Fibroblast of skin of left quadriceps (primary cell): ENCODE data around the gene INF2.
"Not testable (repeated sequence)": the region's sequence is repeated elsewhere in the genome, so short reads cannot be mapped to it uniquely, and the experiment has no call there.

ENCODE experiments used
- DNase-seq, 2 experiments: peaks; one replicate each; pipeline ENCODE4 v3.0.0-alpha.2; 2013; ENCODE audit warnings: low read depth in 2 of 2

Gene INF2

GRCh38 chr14:104657101-104657524 lies 32.3 kb upstream of the INF2 start:
- DNase-seq: no peak

GRCh38 chr14:104657563-104658324 lies 31.7 kb upstream of the INF2 start:
- DNase-seq: no peak

DNA sequence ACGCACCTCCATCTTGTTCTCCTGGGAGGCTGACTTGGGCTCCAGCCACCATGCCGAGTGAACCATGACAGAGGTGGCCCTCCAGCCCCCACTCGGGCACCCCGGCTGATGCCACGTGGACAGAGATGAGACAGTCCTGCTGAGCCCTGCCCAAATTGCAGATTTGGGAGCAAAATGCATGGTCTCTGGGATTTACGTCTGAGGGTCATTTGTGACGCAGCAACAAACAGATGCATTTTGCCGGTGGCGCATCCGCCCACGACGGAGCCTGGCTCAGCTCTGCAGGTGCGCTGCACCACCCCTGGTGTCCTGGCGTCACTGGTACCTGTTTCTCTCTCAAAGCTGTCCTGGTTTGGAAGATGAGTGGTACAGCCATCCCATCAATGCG lies 31.1 kb upstream of the INF2 start:
- no peak for DNase-seq

GRCh38 chr14:104659146-104659545 lies 30.3 kb upstream of the INF2 start:
- no peak for DNase-seq

GRCh38 chr14:104659764-104660523 lies 29.5 kb upstream of the INF2 start:
- DNase-seq: no peak

GRCh38 chr14:104660597-104660996 lies 28.8 kb upstream of the INF2 start:
- no peak for DNase-seq

DNA sequence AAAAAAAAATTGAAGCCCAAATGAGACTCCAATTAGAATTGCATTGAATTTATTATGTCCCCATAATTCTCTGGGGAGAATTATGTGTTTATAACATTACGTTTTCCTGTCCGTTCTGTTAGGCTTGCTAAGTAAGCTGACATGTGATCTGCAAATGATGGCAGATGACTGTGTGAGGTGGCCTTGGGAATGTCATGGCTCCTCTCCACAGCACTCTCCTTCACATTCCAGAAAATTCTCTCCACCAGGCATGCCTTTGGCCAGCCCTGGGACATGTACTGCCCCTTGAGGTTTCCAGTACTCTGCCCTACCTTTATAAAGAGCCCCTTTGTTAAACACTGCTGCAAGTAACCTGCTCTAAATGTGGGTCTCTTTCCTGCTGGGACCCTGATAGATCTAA lies 28.3 kb upstream of the INF2 start:
- no peak for DNase-seq

DNA sequence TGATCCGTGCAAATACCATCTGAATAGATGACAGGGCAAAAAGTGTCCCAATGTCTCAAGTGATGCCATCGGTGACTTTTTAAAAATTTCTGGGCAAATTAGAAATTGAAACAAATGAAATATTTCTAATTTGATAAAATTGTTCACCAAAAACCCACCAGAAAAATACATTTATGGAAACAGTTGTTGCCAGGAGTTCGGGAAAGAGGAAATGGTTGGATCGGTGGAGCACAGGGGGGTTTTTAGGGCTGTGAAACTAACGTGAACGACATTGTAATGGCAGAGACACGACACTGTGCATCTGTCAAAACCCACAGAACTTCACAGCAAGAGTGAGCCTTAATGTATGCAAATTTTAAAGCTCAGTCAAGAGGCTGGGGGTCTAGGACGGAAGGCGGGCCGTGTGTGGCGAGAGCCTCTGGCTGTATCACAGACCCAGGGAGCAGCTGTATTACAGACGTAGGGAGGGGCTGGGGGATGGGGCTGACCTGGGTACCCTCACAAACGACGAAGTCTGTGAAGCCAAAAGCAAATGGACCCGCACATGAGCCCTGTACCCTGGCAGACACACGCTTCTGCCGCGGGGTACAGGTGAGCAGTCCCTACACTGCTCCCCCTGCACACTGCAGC lies 27.8 kb upstream of the INF2 start:
- DNase-seq: not testable (repeated sequence)

GRCh38 chr14:104662472-104662871 lies 26.9 kb upstream of the INF2 start:
- DNase-seq: not testable (repeated sequence)

- no peak for DNase-seq
These were observed 25.3 kb upstream of the INF2 start for GRCh38 chr14:104664107-104664506.

DNA sequence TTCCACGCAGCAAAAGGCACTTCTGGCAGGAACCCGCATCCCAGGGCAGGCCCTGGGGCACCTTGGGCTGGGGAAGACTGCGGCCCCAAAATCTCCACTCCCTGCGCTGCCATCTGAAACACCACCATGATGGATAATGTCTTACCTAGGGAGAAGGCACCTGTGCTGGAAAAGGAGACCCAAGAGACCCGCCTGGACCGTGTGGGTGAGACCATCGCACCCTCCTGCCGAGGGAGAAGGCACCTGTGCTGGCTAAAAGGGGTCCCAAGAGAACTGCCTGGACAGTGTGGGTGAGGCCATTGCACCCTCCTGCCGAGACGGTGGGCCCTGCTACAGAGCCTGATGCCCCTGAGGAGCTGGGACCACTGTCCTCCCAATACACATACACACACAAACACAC lies 24.8 kb upstream of the INF2 start:
- DNase-seq: no peak

DNA sequence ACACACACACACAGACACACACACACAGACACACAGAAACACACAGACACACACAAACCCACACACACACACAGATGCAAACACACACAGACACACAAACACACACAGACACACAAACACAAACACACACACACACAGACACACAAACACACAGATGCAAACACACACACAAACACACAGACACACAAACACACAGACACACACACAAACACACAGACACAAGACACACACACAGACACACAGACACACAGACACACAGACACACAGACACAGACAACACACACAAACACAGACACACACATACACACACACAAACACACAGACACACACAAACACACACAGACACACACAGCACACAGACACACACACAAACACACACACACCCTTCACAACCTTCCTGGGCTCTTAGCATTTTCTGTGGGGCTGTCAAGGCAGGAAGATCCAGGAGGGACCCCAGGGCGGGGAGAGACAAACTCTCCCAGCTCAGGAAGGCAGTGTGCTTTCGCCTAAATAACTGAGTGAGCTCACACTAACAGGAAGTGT lies 24.2 kb upstream of the INF2 start:
- DNase-seq: no peak

DNA sequence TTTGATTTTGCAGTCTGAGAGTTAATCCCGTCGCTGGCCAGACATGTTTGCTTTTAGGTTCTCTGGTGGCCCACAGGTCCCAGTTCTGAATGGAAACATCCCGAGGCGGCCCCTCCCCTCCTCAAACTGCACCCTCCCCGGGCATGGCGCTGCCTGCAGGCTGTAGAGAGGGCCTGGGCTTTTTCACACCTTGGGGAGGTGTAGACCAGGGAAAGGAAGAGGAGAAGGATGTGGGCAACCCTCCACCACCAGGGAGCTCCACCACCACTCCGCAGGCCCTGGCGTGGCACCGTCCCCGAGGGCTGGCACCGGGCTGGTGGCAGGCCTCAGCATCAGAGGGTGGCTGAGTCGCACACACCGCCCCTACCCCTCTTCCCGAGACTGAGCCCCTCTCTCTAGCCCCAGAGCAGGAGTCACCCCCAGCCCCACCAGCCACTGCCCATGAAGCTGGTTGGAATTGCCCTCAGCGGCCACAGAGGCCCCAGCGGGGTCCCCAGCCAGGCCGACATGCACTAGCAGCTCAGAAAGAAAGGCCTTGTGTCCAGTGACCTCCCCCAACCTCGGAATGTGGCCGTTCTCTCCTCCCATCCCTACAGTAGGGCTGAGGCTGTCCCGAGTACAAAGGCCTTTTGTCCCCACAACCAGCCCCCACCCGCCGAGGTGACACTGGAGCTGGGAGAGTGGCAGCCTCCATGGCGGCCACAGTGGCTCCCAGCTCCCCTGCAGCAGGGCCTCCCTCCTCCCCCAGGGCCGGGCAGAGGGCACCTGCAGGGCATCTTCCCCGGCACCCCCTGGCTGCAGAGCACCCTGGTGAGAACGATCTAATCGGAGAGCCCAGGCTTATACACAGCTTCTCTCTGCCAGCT lies 23.5 kb upstream of the INF2 start:
- no peak for DNase-seq

DNA sequence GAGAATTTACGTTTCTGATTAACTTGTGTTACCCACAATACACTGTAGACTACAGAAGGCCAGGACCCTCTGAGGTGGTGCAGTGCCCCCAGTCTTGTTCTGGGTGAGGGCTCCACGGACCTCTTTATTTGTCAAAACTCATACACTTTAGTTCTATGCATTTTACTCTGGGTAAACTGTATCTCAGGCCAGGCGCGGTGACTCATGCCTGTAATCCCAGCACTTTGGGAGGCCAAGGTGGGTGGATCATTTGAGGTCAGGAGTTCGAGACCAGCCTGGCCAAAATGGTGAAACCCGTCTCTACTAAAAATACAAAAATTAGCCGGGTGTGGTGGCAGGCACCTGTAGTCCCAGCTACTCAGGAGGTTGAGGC lies 22.9 kb upstream of the INF2 start:
- not testable (repeated sequence) for DNase-seq

- DNase-seq: no peak
These were observed 22.4 kb upstream of the INF2 start for GRCh38 chr14:104666981-104667380.

DNA sequence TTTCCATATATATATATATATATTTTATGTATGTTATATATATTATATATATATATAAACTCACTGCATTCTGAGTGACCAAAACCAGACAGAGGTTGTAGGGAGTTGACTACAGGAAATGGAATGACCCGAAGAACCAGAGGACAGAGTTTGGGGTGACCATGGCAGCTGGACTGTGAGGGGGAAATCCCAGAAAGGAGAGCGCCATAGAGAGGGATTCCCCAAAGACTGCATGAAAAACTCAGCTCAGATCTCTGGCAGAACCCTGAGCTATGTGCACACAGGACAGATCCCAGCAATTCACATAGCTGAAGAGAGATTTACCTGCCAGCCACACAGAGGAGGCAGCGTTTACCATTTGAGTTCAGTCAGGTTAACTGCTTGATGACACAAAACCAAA lies 19.7 kb upstream of the INF2 start:
- no peak for DNase-seq

GRCh38 chr14:104671330-104671977 lies 18.0 kb upstream of the INF2 start:
- DNase-seq: not testable (repeated sequence)

GRCh38 chr14:104672119-104672518 lies 17.3 kb upstream of the INF2 start:
- not testable (repeated sequence) for DNase-seq

GRCh38 chr14:104673481-104673880 lies 15.9 kb upstream of the INF2 start:
- no peak for DNase-seq

- no peak for DNase-seq
These were observed 14.0 kb upstream of the INF2 start for GRCh38 chr14:104675447-104675846.

GRCh38 chr14:104676130-104676693 lies 13.2 kb upstream of the INF2 start:
- no peak for DNase-seq
